Heart left ventricle (tissue), 16 donors: ENCODE measurements around the gene GIN1. TPM values are rescaled to one million over a fixed set of nuclear protein-coding genes. Genes with fewer than 3 reads are reported as not detected.

Experiments used
- ATAC-seq, 4 donors: fragments of 200-7000 bp; cut with Tn5 transposase; one replicate each; pipeline ENCODE4 v1.9.1; 2020 to 2022; ENCODE audit warnings: moderate library complexity in 4 of 4, mild to moderate bottlenecking in 3 of 4, moderate number of reproducible peaks in 1 of 4
- DNase-seq, 5 donors: peaks; one replicate each; pipeline ENCODE4 v3.0.0-alpha.2; 2020
- H3K27ac ChIP-seq, 12 donors: fragments of 200-600 bp; sonication (generic) in 4 of 12; one replicate each; pipeline versions ENCODE4 v1.5.0 to v1.8.0; 2016 to 2022; ENCODE audit warnings: mild to moderate bottlenecking in 2 of 12
- H3K27me3 ChIP-seq, 9 donors: fragments of 200-600 bp; sonication (generic) in 2 of 9; one replicate each; pipeline versions ENCODE4 v1.5.1 to v1.8.0; 2016 to 2022; ENCODE audit warnings: mild to moderate bottlenecking in 3 of 9
- H3K36me3 ChIP-seq, 9 donors: fragments of 200-600 bp; sonication (generic) in 2 of 9; one replicate each; pipeline versions ENCODE4 v1.5.0 to v1.8.0; 2018 to 2022; ENCODE audit warnings: mild to moderate bottlenecking in 2 of 9
- H3K4me1 ChIP-seq, 12 donors: fragments of 200-600 bp; sonication (generic) in 4 of 12; one replicate each; pipeline versions ENCODE4 v1.5.0 to v1.8.0; 2016 to 2022; ENCODE audit warnings: mild to moderate bottlenecking in 3 of 12
- H3K4me3 ChIP-seq, 12 donors: fragments of 200-600 bp; sonication (generic) in 4 of 12; one replicate each; pipeline versions ENCODE4 v1.5.0 to v1.8.0; 2017 to 2022; ENCODE audit warnings: mild to moderate bottlenecking in 9 of 12, moderate library complexity in 4 of 12
- H3K9me3 ChIP-seq, 12 donors: fragments of 200-600 bp; sonication (generic) in 4 of 12; one replicate each; pipeline versions ENCODE4 v1.5.0 to v1.8.0; 2016 to 2022; ENCODE audit warnings: mild to moderate bottlenecking in 1 of 12
- POLR2A ChIP-seq, 2 donors: fragments of 450-650 bp; IDR thresholded peaks; one replicate each; pipeline ENCODE4 v1.6.1; 2017; ENCODE audit warnings: antibody characterized with exemption in 2 of 2, mild to moderate bottlenecking in 2 of 2, moderate library complexity in 2 of 2
- WGBS, 4 donors: extraction: QIAGEN DNeasy Blood & Tissue Kit in 2 of 4; methylation state at CpG; one replicate each; pipeline versions ENCODE4 v1.1.5 to v1.1.7; 2013 to 2018; 5-methylcytosine and 5-hydroxymethylcytosine counted together
- intact Hi-C, 10 donors: fragments of 100-400 bp; cut with DNase I; formaldehyde crosslinking; loops; one replicate each; pipeline versions ENCODE4 v1.11.1 to v1.14.2; 2022
- polyA plus RNA-seq, 2 donors: library from polyadenylated mRNA; stranded (reverse); fragments of 200-250 nt; gene quantifications; one replicate each; pipeline ENCODE4 v1.2.3, GENCODE V29; 2013
- total RNA-seq, 9 donors: library from RNA; depleted of rRNA in 2 of 9; stranded (reverse); fragments of >200 nt in 2 of 9; fragmentation: NEBNext Ultra II Directional in 3 of 9; extraction: Animal tissue kit (Norgen Biotek cat#: 25700) in 3 of 9; gene quantifications; one replicate each; pipeline versions ENCODE4 v1.1.0 to v1.2.4, GENCODE V29; 2016 to 2023
- TF ChIP-seq, protein P1 (sequence below), 12 donors: fragments of 200-600 bp; sonication (generic) in 4 of 12; IDR thresholded peaks; one replicate each; pipeline versions ENCODE4 v1.5.0 to v1.8.0; 2018 to 2022; ENCODE audit warnings: antibody characterized with exemption in 12 of 12, mild to moderate bottlenecking in 5 of 12
- donor health status: ischemic (EF 13 %, LVEDD 7.1; RV severe dilation, severe dysfunction).
- donor health status: healthy with polysubstance abuse.
- donor health status: DM: no; HTN: yes; CAD: no.
- donor health status: DM: no; HTN: no; CAD: no.
- donor health status: ischemic (EF 25% LVEDD 6.9; RV normal size, moderate dysfunction).
- donor health status: ischemic (EF 25% LVEDD 5.7; RV mildly dilated, moderate dysfunction).
- donor health status: healthy.
- donor health status: DM: yes; HTN: yes; CAD: no.
- donor health status: ischemic (EF 35%, LVEDD 5.7; RV mildly dilated, moderate dysfunction).
- donor health status: nonischemic (EF 11% LVEDD 7.7; RV severe dilation, severe dysfunction).
- donor health status: DM: yes; HTN: yes; CAD: no.
- donor health status: PGD.
- donor health status: ischemic (EF 29% LVEDD 5.4; RV normal size, mild dysfunction).
- donor health status: nonischemic (EF 23%, LVEDD 6.1; RV moderate dilation, normal function).

Gene GIN1
- total and polyA plus RNA-seq, 11 donors = 6.7 to 17.8 (median 12.1) TPM

GRCh38 chr5:103114440-103114839 lies 5.5 kb downstream of the GIN1 start:
- no peaks in the 10 kb centered on the region for H3K9me3 ChIP-seq
- H3K27me3 ChIP-seq = no peaks in the 10 kb centered on the region
- no peak for DNase-seq
- WGBS, 4 donors = 78 to 83% (median 78%) methylated on average over 2 of the region's 2 CpGs
- peaks cover 0 to 36% (median 13%) of the 10 kb centered on the region in 12 donors for H3K4me1 ChIP-seq
- H3K27ac ChIP-seq = no peak overlapping the region
- no peak for ATAC-seq
- intact Hi-C loops = no loop called here
- no peak for TF ChIP-seq POLR2A (IDR thresholded peaks at IDR 0.05)
- TF ChIP-seq, protein P1, sequence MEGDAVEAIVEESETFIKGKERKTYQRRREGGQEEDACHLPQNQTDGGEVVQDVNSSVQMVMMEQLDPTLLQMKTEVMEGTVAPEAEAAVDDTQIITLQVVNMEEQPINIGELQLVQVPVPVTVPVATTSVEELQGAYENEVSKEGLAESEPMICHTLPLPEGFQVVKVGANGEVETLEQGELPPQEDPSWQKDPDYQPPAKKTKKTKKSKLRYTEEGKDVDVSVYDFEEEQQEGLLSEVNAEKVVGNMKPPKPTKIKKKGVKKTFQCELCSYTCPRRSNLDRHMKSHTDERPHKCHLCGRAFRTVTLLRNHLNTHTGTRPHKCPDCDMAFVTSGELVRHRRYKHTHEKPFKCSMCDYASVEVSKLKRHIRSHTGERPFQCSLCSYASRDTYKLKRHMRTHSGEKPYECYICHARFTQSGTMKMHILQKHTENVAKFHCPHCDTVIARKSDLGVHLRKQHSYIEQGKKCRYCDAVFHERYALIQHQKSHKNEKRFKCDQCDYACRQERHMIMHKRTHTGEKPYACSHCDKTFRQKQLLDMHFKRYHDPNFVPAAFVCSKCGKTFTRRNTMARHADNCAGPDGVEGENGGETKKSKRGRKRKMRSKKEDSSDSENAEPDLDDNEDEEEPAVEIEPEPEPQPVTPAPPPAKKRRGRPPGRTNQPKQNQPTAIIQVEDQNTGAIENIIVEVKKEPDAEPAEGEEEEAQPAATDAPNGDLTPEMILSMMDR (IDR thresholded peaks at IDR 0.05) = no peak
- H3K36me3 ChIP-seq = no peaks in the 10 kb centered on the region
- H3K4me3 ChIP-seq = no peak overlapping the region

DNA sequence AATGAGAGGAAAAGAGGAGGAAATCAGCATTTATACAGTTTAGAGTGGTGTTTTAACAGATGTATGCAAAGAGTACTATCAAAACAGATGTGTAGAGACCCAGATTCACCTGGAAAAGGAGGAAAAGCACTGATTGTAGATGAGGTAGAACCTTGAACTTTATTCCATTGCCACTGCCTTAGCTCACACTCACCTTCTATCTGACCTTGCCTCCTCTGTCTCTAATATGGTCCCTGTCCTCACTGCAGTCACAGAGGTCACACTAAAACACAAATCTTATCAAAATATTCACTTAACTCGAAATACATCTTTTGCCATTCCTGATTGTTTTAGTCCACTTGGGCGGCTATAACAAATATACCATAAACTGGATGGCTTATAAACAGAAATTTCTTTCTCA lies 7.0 kb downstream of the GIN1 start:
- 87 to 94% (median 90%) methylated on average over 2 of the region's 2 CpGs for WGBS, 4 donors
- intact Hi-C loops = no loop called here

GRCh38 chr5:103111468-103111867 lies 8.5 kb downstream of the GIN1 start:
- DNase-seq (no peak), ATAC-seq (no peak)
- no peaks in the 10 kb centered on the region for H3K27me3 ChIP-seq
- H3K4me1 ChIP-seq = peaks cover 0 to 16% (median 0%) of the 10 kb centered on the region in 12 donors
- H3K36me3 ChIP-seq = peaks cover 0 to 17% (median 7%) of the 10 kb centered on the region in 9 donors
- H3K4me3 ChIP-seq = no peak overlapping the region
- H3K9me3 ChIP-seq = no peaks in the 10 kb centered on the region
- TF ChIP-seq POLR2A (IDR thresholded peaks at IDR 0.05) = no peak
- TF ChIP-seq, protein P1 (IDR thresholded peaks at IDR 0.05) = no peak
- 77 to 86% (median 83%) methylated on average over 2 of the region's 2 CpGs for WGBS, 4 donors
- peak overlapping the region in 1 of 12 donors; percentile 47 for H3K27ac ChIP-seq
- intact Hi-C loops = no loop called here

More for the DNA sequence above, 7.0 kb downstream of the GIN1 start:
- Histone ChIP-seq H3K4me3 (no peak overlapping the region), H3K4me1 (peaks cover 0 to 25% (median 3%) of the 10 kb centered on the region in 12 donors), H3K27me3 (no peaks in the 10 kb centered on the region), H3K36me3 (peaks cover 0 to 5% (median under 1%) of the 10 kb centered on the region in 9 donors), H3K9me3 (no peaks in the 10 kb centered on the region), H3K27ac (no peak overlapping the region)
- DNase-seq = no peak
- no peak for TF ChIP-seq POLR2A (IDR thresholded peaks at IDR 0.05)
- TF ChIP-seq, protein P1 (IDR thresholded peaks at IDR 0.05) = no peak
- ATAC-seq = peak in 2 of 4 donors; percentile 60 to 69

- 96 to 98% (median 98%) methylated on average over 2 of the region's 2 CpGs for WGBS, 4 donors
- intact Hi-C loops = no loop called here
- ATAC-seq = no peak
These were observed 9.5 kb downstream of the GIN1 start for GRCh38 chr5:103110403-103110802.

More at GRCh38 chr5:103110403-103110802, 9.5 kb downstream of the GIN1 start:
- peaks cover 0 to 16% (median 0%) of the 10 kb centered on the region in 12 donors for H3K4me1 ChIP-seq
- DNase-seq = no peak
- H3K36me3 ChIP-seq = peaks cover 0 to 25% (median 8%) of the 10 kb centered on the region in 9 donors
- TF ChIP-seq, protein P1 (IDR thresholded peaks at IDR 0.05) = no peak
- no peak for TF ChIP-seq POLR2A (IDR thresholded peaks at IDR 0.05)
- H3K27me3 ChIP-seq = no peaks in the 10 kb centered on the region
- H3K27ac ChIP-seq = no peak overlapping the region
- no peak overlapping the region for H3K4me3 ChIP-seq
- no peaks in the 10 kb centered on the region for H3K9me3 ChIP-seq
